ENCODE results near the gene ARHGAP26. TPM values are rescaled to one million over a fixed set of nuclear protein-coding genes. Genes with fewer than 3 reads are reported as not detected.

ARHGAP26 gene
- total RNA-seq, 1 experiment from 2014 or later: 11.8 TPM

- peak; percentile 13 for DNase-seq (ENCODE audit: low read depth, low spot score)
- in situ Hi-C loops (cut with HindIII; ENCODE audit: low pct_unique_long_range_greater_than_20kb, low sequenced_read_pairs): loop anchor here (25.0 kb wide), 2 partner anchors 168 to 882 kb away; partner anchors contain the start of gene SPRY4
Measured at GRCh38 chr5:143219696-143220095, 449.5 kb downstream of the ARHGAP26 start.

DNA sequence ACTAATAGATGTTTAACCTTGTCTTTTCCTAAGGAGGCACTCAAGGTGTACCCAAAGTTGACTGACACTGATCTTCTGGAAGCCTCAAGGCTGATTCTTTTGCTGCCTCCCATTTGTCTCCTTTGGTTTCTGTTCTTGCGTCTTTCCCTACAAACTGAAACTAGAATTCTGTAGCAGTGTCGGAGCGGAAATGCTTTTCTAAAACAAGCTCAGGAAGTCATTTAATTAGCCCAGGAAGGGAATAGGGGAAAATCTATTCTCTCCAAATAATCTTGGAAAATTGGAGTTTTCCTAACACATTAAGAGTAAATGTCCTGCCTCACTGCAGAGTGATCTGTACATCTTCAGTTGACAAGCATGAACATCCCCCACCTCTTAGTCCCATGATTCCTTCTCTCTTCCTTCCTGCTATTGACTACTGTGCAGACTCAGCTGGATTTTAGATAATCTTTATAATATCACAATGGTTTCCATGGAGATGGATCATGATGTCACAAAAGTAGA is 450.6 kb downstream of the ARHGAP26 start:
- DNase-seq (ENCODE audit: low read depth, low spot score): no peak
- in situ Hi-C loops (cut with HindIII; ENCODE audit: low pct_unique_long_range_greater_than_20kb, low sequenced_read_pairs): loop anchor here (25.0 kb wide), 2 partner anchors 167 to 883 kb away; partner anchors contain the start of gene SPRY4

DNA sequence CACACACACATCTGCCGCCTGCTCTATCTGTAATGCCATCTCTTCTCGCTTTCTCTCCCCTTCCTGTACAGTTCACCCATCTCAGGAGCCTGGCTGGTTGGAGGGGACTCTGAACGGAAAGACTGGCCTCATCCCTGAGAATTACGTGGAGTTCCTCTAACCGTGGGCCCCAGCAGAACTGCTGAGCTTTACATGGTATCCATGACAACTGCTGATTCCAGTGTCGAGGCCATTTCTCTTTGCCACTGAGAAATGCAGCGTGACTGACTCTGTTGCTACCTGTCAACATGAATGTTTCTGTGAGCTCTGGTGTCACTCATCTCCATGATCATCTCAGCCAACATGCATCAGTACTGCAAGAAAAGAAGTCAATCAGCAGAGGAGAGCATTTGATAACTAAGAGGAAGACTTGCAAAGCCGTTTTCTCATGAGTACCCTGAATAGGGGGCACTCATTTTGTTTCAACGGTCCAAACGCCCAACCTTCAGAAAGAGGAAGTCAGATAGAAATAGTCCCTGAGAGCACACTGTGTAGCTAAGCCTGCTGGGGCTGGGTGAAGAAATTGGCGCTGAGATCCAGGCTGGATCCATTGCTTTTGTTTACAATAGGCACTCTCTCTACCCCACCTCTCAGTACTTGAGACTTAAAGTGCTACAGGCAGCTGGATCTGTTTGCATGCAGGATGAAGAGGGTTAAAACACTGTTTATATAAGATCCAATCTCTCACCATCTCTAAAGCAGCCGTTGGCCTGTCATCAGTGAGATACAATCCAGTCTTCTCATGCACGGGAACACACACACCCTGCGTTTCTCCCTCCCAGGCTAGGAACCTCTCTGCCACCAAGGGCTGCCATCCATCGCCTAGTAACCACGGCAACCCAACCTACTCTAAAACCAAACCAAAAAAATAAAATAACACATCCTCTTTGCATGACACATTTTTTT is 452.4 kb downstream of the ARHGAP26 start:
- no peak for DNase-seq (ENCODE audit: low read depth, low spot score)
- in situ Hi-C loops (cut with HindIII; ENCODE audit: low pct_unique_long_range_greater_than_20kb, low sequenced_read_pairs): loop anchor here (25.0 kb wide), 2 partner anchors 165 to 885 kb away; partner anchors contain the start of gene SPRY4

DNA sequence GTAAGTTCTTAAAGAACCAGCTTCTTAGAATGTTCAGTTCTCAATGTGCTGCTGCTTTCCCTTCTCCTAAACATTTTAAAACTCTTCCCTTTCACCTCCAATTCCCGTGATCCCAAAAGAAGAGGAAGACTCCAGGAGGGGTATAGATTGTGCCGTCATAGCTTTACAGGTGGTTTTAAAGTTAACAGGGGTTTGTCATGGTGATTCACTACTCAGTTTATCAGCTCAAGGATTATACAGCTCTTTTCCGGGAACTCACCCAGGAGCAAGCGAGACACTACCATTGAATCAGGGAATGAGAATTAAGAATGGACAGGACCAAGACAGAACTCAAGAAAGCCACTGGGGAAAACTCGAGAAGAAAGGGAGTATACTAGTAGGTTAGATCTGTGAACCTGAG is 454.5 kb downstream of the ARHGAP26 start:
- in situ Hi-C loops (cut with HindIII; ENCODE audit: low pct_unique_long_range_greater_than_20kb, low sequenced_read_pairs): loop anchor here (25.0 kb wide), 2 partner anchors 163 to 887 kb away; partner anchors contain the start of gene SPRY4
- no peak for DNase-seq (ENCODE audit: low read depth, low spot score)

DNA sequence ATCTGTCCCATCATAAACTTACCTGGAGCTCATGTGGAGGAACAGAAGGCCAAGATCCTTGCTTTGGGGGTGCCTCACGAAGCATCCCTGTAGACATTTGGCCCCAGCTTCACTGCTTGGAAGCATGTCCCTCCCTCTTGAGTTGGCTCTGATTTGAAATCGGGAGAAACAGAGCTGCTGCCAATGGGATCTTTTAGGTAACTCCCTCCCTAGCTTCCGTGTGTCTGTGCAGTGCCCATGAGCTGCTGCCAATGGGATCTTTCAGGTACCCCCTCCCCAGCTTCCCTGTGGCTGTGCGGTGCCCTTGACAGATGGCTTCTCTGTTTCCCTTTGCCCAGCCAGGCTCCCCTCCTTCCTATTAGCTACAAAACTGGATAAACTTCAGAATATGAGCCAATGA is 455.3 kb downstream of the ARHGAP26 start:
- no peak for DNase-seq (ENCODE audit: low read depth, low spot score)
- in situ Hi-C loops (cut with HindIII; ENCODE audit: low pct_unique_long_range_greater_than_20kb, low sequenced_read_pairs): no loop called here

DNA sequence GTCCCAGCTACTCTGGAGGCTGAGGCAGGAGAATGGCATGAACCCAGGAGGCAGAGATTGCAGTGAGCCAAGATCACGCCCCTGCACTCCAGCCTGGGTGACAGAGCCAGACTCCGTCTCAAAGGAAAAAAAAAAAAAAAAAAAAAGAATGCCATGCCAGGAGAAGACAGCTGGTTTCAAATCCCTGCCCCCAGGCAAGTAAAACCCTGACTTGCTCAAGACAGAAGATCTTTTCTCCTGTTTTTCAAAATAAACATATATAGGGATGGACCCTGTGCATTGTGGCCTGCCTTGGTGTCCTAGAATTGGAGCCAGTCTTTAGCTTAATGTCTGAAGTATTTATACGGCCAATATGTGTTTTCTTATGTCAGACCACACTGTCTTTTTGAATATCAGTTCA is 456.2 kb downstream of the ARHGAP26 start:
- in situ Hi-C loops (cut with HindIII; ENCODE audit: low pct_unique_long_range_greater_than_20kb, low sequenced_read_pairs): no loop called here
- DNase-seq (ENCODE audit: low read depth, low spot score): peak; percentile 32

DNA sequence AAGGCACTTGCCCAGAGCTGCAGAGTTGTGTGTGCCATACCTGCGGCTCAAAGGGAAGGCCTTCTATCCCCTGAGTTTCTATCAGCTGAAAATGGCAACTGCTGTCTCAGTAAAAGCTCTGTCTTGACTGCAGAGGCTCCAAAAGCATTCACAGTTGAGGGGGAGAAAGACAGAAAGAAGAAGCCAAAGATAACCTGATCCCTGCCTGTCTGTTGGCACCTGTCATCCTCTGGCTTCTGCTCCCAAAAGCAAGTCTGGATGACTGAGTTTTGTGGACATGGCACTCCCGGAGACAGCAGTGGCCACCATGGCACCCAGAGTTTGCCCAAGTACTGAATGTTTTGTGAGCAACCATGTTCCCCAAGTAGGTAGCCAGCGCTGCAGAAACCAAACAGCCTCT is 456.7 kb downstream of the ARHGAP26 start:
- no peak for DNase-seq (ENCODE audit: low read depth, low spot score)
- in situ Hi-C loops (cut with HindIII; ENCODE audit: low pct_unique_long_range_greater_than_20kb, low sequenced_read_pairs): no loop called here

GRCh38 chr5:143227301-143227700 is 457.1 kb downstream of the ARHGAP26 start:
- in situ Hi-C loops (cut with HindIII; ENCODE audit: low pct_unique_long_range_greater_than_20kb, low sequenced_read_pairs): no loop called here
- no peak for DNase-seq (ENCODE audit: low read depth, low spot score)

GRCh38 chr5:143228597-143229293 is 458.6 kb downstream of the ARHGAP26 start:
- in situ Hi-C loops (cut with HindIII; ENCODE audit: low pct_unique_long_range_greater_than_20kb, low sequenced_read_pairs): no loop called here
- DNase-seq (ENCODE audit: low read depth, low spot score): no peak

DNA sequence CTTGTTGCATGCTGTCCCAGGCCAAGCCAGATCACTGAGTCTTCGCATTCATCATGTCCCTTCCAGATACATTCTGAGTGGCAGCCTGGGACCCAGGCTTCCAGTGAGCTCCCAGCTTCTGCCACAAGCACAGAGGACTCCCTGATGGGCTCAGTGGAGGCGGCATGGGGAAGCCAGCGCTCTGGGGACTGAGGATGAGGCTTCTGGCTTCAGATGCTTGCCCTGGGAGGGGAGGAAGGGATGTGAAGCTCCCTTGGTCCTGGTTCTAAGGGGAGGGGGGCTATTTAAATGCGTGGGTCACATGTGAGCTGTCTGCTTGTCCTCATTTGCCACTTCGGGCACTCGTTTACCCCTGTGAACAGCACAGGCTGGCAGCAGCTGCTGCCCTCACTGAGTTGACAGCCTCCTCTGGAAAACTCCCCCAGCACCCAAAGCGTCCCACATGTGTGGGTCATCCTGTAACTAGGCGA is 459.3 kb downstream of the ARHGAP26 start:
- no peak for DNase-seq (ENCODE audit: low read depth, low spot score)
- in situ Hi-C loops (cut with HindIII; ENCODE audit: low pct_unique_long_range_greater_than_20kb, low sequenced_read_pairs): no loop called here

- DNase-seq (ENCODE audit: low read depth, low spot score): no peak
- in situ Hi-C loops (cut with HindIII; ENCODE audit: low pct_unique_long_range_greater_than_20kb, low sequenced_read_pairs): no loop called here
Measured at GRCh38 chr5:143229896-143230675, 459.9 kb downstream of the ARHGAP26 start.

DNA sequence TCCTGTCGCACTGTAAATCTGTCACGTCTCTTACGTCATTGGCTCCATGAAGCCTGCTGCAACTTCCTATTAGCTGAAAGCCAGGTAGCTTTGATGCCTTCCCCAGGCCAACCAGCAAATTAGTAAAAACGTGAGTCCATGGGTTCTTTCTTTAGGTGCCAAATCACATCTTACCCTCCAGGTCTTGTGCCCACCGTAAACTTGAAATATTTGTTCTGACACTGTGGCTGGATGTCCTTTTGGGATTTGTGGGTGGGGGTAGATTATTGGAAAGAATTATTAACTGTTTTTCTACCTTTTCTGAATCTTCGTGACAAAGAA is 460.5 kb downstream of the ARHGAP26 start:
- no peak for DNase-seq (ENCODE audit: low read depth, low spot score)
- in situ Hi-C loops (cut with HindIII; ENCODE audit: low pct_unique_long_range_greater_than_20kb, low sequenced_read_pairs): no loop called here

DNA sequence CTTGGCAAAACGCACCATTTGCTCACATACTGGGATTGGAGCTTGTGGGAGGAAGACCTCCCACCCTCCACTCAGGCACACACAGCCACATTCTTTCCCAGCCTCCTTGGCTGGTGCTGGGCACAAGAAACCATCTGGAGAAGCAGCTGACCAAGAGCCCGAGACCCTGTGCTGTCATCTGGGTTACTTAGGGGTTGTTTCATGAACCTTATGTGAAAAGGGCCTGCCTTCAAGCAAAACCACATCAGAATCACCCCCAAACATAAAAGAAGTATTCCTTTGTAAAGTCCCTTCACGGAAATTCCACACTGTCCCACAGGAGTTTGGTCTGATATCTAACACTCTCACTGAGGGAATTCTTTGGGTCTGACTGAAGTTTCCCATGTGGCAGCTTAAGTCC is 461.2 kb downstream of the ARHGAP26 start:
- in situ Hi-C loops (cut with HindIII; ENCODE audit: low pct_unique_long_range_greater_than_20kb, low sequenced_read_pairs): no loop called here
- DNase-seq (ENCODE audit: low read depth, low spot score): peak; percentile 16

GRCh38 chr5:143231973-143232812 is 462.0 kb downstream of the ARHGAP26 start:
- DNase-seq (ENCODE audit: low read depth, low spot score): no peak
- in situ Hi-C loops (cut with HindIII; ENCODE audit: low pct_unique_long_range_greater_than_20kb, low sequenced_read_pairs): no loop called here

DNA sequence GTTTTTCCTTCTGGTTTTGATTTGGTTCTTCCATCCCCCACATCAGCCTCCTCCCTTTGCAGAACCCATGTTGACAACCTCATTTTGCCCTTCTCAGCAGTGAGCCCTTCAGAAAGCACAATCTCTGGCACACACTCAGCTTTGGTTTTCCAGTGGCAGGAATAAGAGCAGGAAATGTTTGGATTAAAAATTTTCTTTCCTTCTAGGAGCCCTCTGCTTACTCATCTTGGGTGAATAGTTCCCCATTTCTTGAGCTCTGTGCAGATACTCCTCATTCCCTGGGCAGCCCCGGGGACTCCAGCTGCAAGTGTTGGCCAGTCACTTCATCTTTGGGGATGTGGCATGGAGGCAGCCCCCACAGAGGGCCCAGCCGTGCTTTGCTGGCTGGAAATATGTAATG is 462.9 kb downstream of the ARHGAP26 start:
- no peak for DNase-seq (ENCODE audit: low read depth, low spot score)
- in situ Hi-C loops (cut with HindIII; ENCODE audit: low pct_unique_long_range_greater_than_20kb, low sequenced_read_pairs): no loop called here

GRCh38 chr5:143234162-143234842 is 464.1 kb downstream of the ARHGAP26 start:
- in situ Hi-C loops (cut with HindIII; ENCODE audit: low pct_unique_long_range_greater_than_20kb, low sequenced_read_pairs): no loop called here
- DNase-seq (ENCODE audit: low read depth, low spot score): no peak

Measured in SK-MEL-5 (cell line).